Epithelial cell of proximal tubule (primary cell): ENCODE measurements around the gene CACNA2D2. TPM values are rescaled to one million over a fixed set of nuclear protein-coding genes. Genes with fewer than 3 reads are reported as not detected.

Experiments
- DNase-seq: peaks from one replicate; pipeline ENCODE4 v3.0.0-alpha.2; 2011; ENCODE audit warnings: low read depth
- H3K4me3 ChIP-seq: 2 replicates; pipeline ENCODE4 v1.5.1; 2011; ENCODE audit warnings: low read depth, mild to moderate bottlenecking, low read length
- total RNA-seq: library from RNA; depleted of rRNA; stranded (reverse); fragments of >200 nt; gene quantifications from 2 replicates; pipeline ENCODE4 v1.2.3, GENCODE V29; 2015
- TF ChIP-seq, protein P1 (sequence below): conservative IDR thresholded peaks from 2 replicates; pipeline ENCODE4 v1.5.1; 2012; ENCODE audit warnings: low read depth, mild to moderate bottlenecking, low read length

Gene CACNA2D2
- total RNA-seq, 1 donor from 2014 or later, result not detected

DNA sequence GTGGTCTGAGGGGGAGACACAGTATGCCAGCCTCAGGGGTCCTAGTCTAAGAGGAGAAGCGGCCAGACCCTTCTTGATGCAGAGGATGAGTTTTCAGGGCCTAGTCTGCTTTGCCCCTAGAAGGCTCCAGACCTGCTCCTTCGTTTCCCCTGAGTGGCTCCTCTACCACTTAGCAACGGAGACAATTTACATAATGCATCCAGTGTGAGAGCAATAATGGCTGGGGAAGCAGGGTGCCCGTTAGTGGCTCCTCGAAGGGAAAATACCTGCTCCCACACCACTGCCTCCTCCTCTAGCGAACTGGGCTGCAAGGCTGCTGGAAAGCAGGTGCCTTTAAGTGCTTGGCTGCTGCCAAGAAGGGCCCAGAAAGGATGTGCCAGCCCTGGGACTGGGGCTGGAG lies 38.9 kb downstream of the CACNA2D2 start:
- no peak overlapping the region for H3K4me3 ChIP-seq
- DNase-seq, result no peak
- TF ChIP-seq, protein P1, sequence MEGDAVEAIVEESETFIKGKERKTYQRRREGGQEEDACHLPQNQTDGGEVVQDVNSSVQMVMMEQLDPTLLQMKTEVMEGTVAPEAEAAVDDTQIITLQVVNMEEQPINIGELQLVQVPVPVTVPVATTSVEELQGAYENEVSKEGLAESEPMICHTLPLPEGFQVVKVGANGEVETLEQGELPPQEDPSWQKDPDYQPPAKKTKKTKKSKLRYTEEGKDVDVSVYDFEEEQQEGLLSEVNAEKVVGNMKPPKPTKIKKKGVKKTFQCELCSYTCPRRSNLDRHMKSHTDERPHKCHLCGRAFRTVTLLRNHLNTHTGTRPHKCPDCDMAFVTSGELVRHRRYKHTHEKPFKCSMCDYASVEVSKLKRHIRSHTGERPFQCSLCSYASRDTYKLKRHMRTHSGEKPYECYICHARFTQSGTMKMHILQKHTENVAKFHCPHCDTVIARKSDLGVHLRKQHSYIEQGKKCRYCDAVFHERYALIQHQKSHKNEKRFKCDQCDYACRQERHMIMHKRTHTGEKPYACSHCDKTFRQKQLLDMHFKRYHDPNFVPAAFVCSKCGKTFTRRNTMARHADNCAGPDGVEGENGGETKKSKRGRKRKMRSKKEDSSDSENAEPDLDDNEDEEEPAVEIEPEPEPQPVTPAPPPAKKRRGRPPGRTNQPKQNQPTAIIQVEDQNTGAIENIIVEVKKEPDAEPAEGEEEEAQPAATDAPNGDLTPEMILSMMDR, result no peak

- TF ChIP-seq, protein P1, result no peak
- no peak for DNase-seq
- no peak overlapping the region for H3K4me3 ChIP-seq
Measured at GRCh38 chr3:50459785-50460184, 43.6 kb downstream of the CACNA2D2 start.

- TF ChIP-seq, protein P1, result no peak
Measured at GRCh38 chr3:50457988-50458387, 45.4 kb downstream of the CACNA2D2 start.

DNA sequence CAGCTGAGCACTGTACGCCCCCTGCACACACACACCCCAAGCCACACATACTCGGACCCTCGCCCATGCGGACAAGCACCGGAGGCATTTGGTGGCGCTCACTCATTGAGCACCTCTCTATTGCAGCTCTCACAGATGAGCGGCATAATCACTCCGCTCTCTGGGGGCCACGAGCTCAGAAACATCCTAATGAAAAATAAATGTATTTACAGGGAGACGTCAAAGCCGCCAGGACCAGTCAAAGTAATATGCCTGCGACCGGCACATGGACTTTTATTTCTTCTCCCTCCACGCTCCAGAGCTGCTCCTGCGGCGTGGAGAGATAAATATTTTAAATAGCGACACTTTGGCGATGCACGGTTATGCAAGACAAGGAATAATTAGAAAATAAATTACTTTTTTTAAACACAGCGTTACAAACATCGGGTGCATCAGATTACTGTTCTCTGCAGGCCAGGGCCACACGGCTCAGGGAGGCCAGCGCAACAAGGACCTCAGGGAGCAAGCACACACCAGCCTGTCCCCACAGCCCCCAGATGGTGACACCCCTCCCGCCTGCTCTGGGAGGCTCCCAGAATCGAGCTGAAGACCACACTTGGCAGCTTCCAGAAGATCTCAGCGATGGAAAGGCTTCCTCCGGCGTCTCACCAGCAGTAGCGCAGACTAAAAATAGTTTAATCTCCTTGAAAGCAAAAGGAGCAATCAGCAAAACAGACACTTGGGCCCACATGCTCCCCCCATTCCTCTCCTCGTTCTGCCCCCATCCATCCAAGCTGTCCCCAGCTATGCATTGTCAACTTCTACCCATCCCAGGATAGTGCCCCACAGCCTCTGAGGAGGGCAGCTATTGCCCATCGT lies 48.0 kb downstream of the CACNA2D2 start:
- no peak overlapping the region for H3K4me3 ChIP-seq
- TF ChIP-seq, protein P1, result no peak

More at GRCh38 chr3:50457988-50458387, 45.4 kb downstream of the CACNA2D2 start:
- no peak overlapping the region for H3K4me3 ChIP-seq
- no peak for DNase-seq

GRCh38 chr3:50454481-50455070 lies 48.9 kb downstream of the CACNA2D2 start:
- H3K4me3 ChIP-seq, result no peak overlapping the region
- TF ChIP-seq, protein P1, result no peak
- no peak for DNase-seq

More for the DNA sequence above, 48.0 kb downstream of the CACNA2D2 start:
- no peak for DNase-seq

- TF ChIP-seq, protein P1, result no peak
- H3K4me3 ChIP-seq, result no peak overlapping the region
- DNase-seq, result no peak
Measured at GRCh38 chr3:50453907-50454306, 49.5 kb downstream of the CACNA2D2 start.
